HUES64 (cell line): Measurements from ENCODE around the gene RAI1.

ENCODE experiments used
- H3K27ac ChIP-seq: 2 replicates; pipeline ENCODE4 v1.7.0; 2013; ENCODE audit warnings: low read depth, low read length, inconsistent platforms
- H3K27me3 ChIP-seq: 2 replicates; pipeline ENCODE4 v1.6.1; 2013; ENCODE audit warnings: mild to moderate bottlenecking, low read length; ENCODE audit not compliant: insufficient read depth
- H3K36me3 ChIP-seq: 2 replicates; pipeline ENCODE4 v1.6.1; 2013; ENCODE audit warnings: mild to moderate bottlenecking, low read length; ENCODE audit not compliant: insufficient read depth
- H3K4me1 ChIP-seq: 2 replicates; pipeline ENCODE4 v1.6.1; 2013; ENCODE audit warnings: mild to moderate bottlenecking, low read length, moderate library complexity; ENCODE audit not compliant: insufficient read depth
- H3K4me3 ChIP-seq: 2 replicates; pipeline ENCODE4 v1.5.1; 2013; ENCODE audit warnings: mild to moderate bottlenecking, low read length, moderate library complexity
- H3K9ac ChIP-seq: 2 replicates; pipeline ENCODE4 v1.6.1; 2013; ENCODE audit warnings: mild to moderate bottlenecking, low read depth, low read length
- H3K9me3 ChIP-seq: 2 replicates; pipeline ENCODE4 v1.6.1; 2013; ENCODE audit warnings: low read depth, low read length; ENCODE audit not compliant: insufficient read depth
- WGBS: fragments of 150-250, 120-280 bp; methylation state at CpG from one replicate; pipeline ENCODE4 v1.1.7; 2013; ENCODE audit warnings: missing lambda C conversion rate; 5-methylcytosine and 5-hydroxymethylcytosine counted together

RAI1 gene

DNA sequence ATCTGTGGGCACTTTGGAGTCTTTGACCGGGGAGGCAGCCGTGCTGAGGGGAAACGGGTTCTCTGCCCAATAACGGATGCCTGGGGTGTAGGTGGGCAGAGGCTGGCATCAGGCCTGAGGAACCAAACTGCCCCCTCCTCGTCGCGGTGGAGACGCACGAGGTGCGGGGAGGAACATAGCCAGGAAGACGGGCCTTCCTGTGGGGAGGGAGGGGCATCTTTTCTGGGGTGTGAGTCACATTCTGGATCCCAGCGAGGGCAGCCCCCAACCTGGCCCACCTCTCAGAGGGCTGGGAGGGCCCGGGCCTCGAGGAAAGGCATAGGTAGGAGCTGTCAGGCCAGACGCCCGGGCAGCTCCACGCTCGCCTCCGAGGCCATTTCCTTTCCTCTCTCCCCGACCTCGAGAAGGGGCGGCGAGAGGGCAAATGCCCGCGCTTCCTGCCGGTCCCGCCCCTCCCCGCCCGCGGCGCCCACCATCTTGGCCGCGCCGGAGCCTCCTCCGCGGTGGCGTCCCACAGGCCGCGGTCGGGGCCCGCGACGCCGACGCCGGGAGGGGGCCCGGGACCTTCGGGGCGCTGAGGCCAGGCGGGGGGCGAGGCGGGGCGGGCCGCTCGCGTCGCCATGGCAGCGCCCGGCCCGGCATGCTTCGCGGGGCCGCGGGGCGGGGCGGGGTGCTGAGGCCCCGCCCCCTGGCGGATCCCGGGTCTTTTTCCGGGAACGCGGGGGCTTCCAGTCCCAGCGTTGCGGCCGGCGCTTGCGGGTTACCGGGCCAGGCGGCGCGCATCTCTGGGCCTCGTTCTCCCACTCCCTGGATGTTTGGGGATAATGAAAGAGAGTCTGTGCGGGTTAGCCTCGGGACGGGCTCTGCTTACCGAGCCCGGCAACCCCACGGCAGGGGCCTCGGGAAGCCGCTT is 13.2 kb downstream of the RAI1 start:
- Histone ChIP-seq H3K9me3 (no peaks in the 10 kb centered on the region), H3K27ac (peak overlapping the region; percentile 72), H3K27me3 (peaks cover 70% of the 10 kb centered on the region), H3K4me1 (peaks cover 40% of the 10 kb centered on the region), H3K36me3 (no peaks in the 10 kb centered on the region), H3K4me3 (peak overlapping the region; percentile 65), H3K9ac (peak overlapping the region; percentile 34)
- 3% methylated on average over 90 of the region's 90 CpGs for WGBS

DNA sequence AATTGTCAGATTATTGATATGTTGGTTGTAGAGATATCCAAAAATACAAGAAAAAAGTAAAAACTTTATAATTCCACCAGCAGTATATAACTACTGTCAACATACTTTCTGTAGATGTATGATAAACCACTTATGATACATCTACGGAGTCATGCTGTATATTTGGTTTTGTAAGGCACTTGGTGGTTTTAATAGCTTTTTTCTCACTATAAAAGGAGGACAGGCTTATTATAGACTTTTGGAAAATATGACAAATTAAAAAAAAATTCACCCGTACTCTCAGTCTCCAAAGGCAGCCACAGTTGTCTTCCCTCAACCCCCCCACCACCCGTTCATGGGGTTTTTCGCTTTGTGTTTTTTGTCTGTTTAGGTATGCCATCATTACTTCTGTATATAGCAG is 14.8 kb downstream of the RAI1 start:
- H3K36me3 ChIP-seq, result no peaks in the 10 kb centered on the region
- H3K9me3 ChIP-seq, result no peaks in the 10 kb centered on the region
- H3K27ac ChIP-seq, result no peak overlapping the region
- H3K9ac ChIP-seq, result no peak overlapping the region
- H3K4me1 ChIP-seq, result peaks cover 50% of the 10 kb centered on the region
- peaks cover 73% of the 10 kb centered on the region for H3K27me3 ChIP-seq
- no peak overlapping the region for H3K4me3 ChIP-seq
- WGBS, result no CpG with 5 or more reads among the region's 4 CpGs

DNA sequence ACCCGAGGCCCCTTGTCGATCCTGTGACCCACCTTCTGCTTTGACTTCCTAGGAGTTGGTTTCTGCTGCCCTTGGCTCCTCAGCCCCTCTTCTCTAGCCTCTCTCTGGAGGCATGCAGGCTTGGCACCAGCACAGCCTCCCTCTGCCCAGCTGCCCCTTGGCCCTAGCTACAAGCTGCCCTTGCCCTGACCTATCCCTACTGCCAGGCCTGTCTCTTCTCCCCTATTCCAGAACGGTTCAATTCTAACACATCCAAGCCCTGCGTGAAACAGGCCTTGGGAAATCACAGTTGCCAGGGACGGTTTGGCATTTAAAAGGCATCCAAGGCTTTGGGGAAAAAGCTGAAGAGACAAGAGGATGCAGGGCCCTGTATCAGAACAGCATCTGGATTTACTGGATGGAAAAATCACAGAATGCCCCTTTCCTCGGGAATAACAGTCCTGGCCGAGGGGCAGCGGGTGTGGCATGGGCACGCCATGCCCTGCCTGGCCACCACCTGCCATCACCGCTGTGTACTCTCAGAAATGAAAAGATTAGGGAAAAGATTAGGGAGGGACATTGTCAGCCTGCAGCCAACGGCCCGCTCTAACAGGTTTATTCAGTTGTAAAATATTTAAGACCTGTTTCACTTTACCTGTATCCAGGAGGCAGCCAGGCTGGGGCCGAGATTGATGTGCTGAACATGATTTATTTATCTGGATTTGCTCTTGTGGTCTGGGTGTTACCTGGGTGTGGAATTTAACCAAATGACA is 15.8 kb downstream of the RAI1 start:
- H3K27me3 ChIP-seq, result peaks cover 75% of the 10 kb centered on the region
- H3K9me3 ChIP-seq, result no peaks in the 10 kb centered on the region
- no peaks in the 10 kb centered on the region for H3K36me3 ChIP-seq
- peaks cover 51% of the 10 kb centered on the region for H3K4me1 ChIP-seq
- H3K27ac ChIP-seq, result no peak overlapping the region
- H3K4me3 ChIP-seq, result no peak overlapping the region
- no peak overlapping the region for H3K9ac ChIP-seq
- WGBS, result 86% methylated on average over 13 of the region's 13 CpGs

DNA sequence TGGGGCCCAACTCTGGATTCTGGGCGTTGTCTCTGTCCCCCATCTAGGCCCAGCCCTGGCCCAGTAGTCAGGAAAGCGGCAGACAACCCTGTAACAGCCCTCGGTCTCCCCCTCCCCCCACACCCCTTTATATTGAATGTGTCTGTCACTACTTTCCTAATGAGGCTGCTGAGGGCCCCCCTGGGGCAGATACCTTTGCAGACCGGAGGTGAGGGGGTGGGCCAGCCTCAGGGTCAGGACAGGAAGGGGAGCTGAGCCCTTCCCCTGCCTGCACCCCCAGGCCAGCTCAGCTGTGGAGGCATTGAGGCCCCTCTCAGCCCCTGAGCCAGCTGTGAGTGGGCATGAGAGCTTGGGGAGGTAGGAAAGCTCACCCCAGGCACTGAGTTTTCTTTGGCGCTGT is 17.1 kb downstream of the RAI1 start:
- no peaks in the 10 kb centered on the region for H3K9me3 ChIP-seq
- H3K27ac ChIP-seq, result no peak overlapping the region
- H3K27me3 ChIP-seq, result peaks cover 86% of the 10 kb centered on the region
- H3K4me1 ChIP-seq, result peaks cover 46% of the 10 kb centered on the region
- H3K36me3 ChIP-seq, result no peaks in the 10 kb centered on the region
- H3K4me3 ChIP-seq, result no peak overlapping the region
- no peak overlapping the region for H3K9ac ChIP-seq
- WGBS, result 26% methylated on average over 5 of the region's 5 CpGs

DNA sequence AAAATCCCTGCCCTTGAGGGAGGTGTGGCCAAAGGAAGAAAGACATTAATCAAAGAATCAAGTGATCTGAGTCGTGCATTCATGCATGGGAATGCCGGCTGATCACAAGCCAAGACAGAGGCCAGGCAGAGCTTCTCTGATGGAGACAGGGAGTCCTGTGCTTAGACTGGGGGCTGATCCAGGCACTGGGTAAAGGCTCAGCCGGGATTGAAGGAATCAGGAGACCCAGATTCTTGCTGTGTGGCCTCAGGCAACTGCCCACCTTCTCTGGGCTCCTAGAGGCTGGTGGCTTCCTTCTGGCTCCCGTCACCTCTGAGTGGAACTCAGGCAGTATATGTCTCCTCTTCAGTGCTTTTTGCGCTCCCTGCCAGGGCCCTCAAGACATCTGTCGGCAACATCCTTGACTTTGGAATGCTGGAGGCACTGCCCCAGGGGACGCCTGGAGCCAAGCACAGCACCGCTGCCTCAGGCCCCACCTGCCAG is 17.7 kb downstream of the RAI1 start:
- H3K9ac ChIP-seq, result no peak overlapping the region
- peaks cover 41% of the 10 kb centered on the region for H3K4me1 ChIP-seq
- H3K27me3 ChIP-seq, result peaks cover 91% of the 10 kb centered on the region
- no peak overlapping the region for H3K4me3 ChIP-seq
- H3K27ac ChIP-seq, result no peak overlapping the region
- 13% methylated on average over 8 of the region's 8 CpGs for WGBS
- H3K36me3 ChIP-seq, result no peaks in the 10 kb centered on the region
- no peaks in the 10 kb centered on the region for H3K9me3 ChIP-seq

DNA sequence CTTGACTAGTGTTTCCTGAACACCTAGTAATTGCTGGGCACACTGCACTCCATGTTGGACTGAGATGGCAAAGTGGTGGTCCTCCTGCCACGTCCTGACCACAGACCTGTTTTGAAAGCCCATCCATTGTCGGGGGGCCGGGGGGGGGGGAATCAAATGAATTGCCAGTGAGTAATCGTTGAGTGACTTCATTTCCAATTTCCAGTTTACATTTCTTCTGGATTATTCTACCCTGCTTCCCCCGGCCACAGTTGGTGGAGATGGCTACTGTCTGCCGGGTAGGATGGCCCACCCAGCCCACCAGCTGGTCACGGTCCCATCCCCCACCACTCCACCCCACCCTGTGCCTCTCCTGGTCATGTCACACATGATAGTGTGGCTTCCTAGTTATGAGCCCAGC is 18.2 kb downstream of the RAI1 start:
- Histone ChIP-seq H3K27me3 (peaks cover 97% of the 10 kb centered on the region), H3K9me3 (no peaks in the 10 kb centered on the region), H3K4me1 (peaks cover 37% of the 10 kb centered on the region), H3K27ac (no peak overlapping the region), H3K36me3 (no peaks in the 10 kb centered on the region), H3K9ac (no peak overlapping the region), H3K4me3 (no peak overlapping the region)
- 34% methylated on average over 4 of the region's 7 CpGs for WGBS

DNA sequence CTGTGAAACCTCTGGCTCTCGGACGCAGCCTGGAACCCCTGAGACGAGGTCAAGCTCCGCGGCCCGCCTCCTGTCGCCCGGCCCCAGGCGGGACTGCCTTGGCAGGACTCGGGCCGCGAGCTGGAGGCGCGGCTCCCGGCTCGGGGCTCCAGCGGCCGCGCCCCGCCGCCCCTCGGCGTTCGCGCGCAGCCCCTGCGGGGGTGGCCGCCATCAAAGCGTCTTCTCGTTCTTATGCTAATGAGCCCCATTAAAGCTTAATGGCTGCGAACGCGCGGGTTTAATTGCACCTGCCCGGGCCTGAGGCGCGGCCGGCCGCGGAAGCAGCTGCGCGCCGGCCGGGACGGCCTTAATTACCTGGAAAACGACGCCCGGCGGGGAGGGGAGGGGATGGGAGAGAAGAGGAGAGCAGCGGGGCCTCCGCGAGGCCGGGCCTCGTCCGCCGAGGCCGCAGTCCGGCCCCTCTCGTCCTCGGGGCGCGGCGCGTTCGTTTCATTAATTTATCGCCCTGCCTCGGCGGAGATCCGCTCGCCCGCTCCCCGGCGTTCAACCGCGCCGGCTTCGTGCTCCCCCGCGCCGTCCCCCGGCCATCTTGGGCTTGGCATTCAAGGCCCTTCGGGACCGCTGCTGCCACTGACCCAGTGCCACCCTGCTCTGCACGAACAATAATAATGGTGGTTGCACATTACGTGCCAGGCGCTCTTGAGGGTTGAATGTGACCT is 19.2 kb downstream of the RAI1 start:
- WGBS, result under 1% methylated on average over 86 of the region's 86 CpGs
- H3K9me3 ChIP-seq, result no peaks in the 10 kb centered on the region
- H3K27me3 ChIP-seq, result peaks cover 100% of the 10 kb centered on the region
- no peak overlapping the region for H3K27ac ChIP-seq
- no peak overlapping the region for H3K9ac ChIP-seq
- H3K4me3 ChIP-seq, result peak overlapping the region; percentile 28
- no peaks in the 10 kb centered on the region for H3K36me3 ChIP-seq
- peaks cover 31% of the 10 kb centered on the region for H3K4me1 ChIP-seq

DNA sequence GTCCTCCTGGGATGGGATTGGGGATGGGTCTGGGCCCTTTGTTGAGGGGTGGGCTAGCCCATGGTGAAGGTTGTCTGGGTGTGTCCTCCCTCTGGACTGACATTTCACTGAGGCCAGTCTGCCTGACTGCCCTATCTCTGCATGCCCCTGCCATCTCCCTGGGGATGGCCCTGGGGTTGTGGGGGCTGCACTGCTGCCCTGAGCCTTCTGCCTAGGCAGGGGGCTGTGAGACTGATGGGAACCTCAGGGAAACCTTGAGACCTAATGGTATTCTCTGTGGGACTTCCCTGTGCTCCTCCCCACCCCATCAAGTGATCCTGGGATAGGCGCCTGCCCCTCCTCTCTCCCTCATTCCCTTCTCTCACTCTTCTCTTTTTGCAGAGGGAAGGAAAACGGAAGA is 19.9 kb downstream of the RAI1 start:
- Histone ChIP-seq H3K27me3 (peaks cover 97% of the 10 kb centered on the region), H3K27ac (no peak overlapping the region), H3K4me3 (no peak overlapping the region)

DNA sequence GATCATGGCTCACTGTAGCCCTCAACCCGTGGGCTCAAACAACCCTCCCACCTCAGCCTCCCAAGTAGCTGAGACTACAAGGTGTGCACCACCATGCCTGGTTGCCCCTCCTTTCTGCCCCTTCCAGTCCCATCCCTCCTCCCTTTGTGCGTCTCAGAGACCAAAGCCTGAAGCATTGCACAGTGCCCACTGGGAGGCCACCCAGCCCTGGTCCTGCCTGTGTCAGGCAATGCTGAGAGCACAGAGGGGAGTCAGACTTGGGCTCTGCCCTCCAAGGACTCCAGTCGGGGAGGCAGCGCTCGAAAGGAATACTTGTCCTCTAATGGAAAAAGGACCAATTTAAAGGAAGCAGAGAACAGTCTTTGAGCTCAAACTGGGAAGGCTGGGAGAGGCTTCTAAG is 20.4 kb downstream of the RAI1 start:
- H3K27ac ChIP-seq, result no peak overlapping the region
- H3K36me3 ChIP-seq, result no peaks in the 10 kb centered on the region
- no peak overlapping the region for H3K4me3 ChIP-seq
- H3K27me3 ChIP-seq, result peaks cover 96% of the 10 kb centered on the region
- 27% methylated on average over 5 of the region's 5 CpGs for WGBS
- H3K9ac ChIP-seq, result no peak overlapping the region
- peaks cover 31% of the 10 kb centered on the region for H3K4me1 ChIP-seq
- no peaks in the 10 kb centered on the region for H3K9me3 ChIP-seq

More for the DNA sequence above, 19.9 kb downstream of the RAI1 start:
- Histone ChIP-seq H3K36me3 (no peaks in the 10 kb centered on the region), H3K9ac (no peak overlapping the region), H3K4me1 (peaks cover 31% of the 10 kb centered on the region), H3K9me3 (no peaks in the 10 kb centered on the region)
- WGBS, result 0% methylated on average over 1 of the region's 2 CpGs

DNA sequence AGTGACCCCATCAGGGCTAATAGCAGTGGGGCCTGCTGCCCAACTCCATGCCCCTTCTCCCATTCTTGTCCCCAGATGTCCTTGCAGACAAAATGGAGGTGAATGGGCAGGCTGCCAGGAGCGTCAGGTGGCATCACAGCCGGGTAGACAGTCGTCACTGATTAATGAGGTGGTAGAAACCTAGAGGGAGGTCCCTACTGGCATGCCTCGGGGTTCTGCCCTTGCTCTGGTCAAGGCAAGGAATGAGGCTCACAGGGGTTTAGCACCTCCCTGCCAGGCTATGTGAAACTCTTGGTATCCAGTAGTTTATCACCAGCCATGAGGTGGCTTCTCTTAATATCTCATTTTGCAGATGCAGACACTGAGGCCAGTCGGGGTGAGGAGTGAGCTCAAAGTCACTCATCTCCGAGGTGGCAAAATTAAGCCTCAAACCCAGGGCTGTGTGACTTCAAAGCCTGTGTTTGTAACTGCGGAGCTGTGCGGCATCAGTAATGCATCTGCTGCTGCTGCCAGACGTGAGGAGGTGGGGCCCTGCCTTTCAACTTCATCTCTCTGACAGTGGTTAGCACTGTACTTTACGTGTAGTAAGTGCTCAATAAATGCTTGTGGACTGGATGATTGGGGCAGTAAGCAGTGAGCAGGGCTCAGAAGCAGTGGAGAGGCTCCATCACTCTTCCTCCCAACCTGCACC is 21.3 kb downstream of the RAI1 start:
- 72% methylated on average over 10 of the region's 10 CpGs for WGBS
- Histone ChIP-seq H3K4me3 (no peak overlapping the region), H3K27ac (no peak overlapping the region), H3K27me3 (peaks cover 95% of the 10 kb centered on the region), H3K9ac (no peak overlapping the region), H3K9me3 (no peaks in the 10 kb centered on the region), H3K36me3 (no peaks in the 10 kb centered on the region), H3K4me1 (peaks cover 31% of the 10 kb centered on the region)
